IMR-90 (cell line): Measurements from ENCODE around the gene ALKAL2. TPM values are rescaled to one million over a fixed set of nuclear protein-coding genes. Genes with fewer than 3 reads are reported as not detected.

Source experiments
- ATAC-seq: fragments of 200-7000 bp; cut with Tn5 transposase; 2 replicates; pipeline ENCODE4 v1.9.1; 2020; ENCODE audit warnings: low read depth, mild to moderate bottlenecking, moderate library complexity
- BruUV-seq: library from RNA; stranded (reverse); fragments of 400-500 nt; replicated peaks from 2 replicates; lab custom pipeline; 2021; lab: Mats Ljungman, UMichigan
- CTCF ChIA-PET: fragments of 300-600 bp; formaldehyde crosslinking; extraction: SDS; loops from one replicate; lab custom pipeline; 2021; ENCODE audit warnings: antibody characterized with exemption; lab: Yijun Ruan, JAX
- POLR2A ChIA-PET: fragments of 300-600 bp; sonication (Branson Sonifier 250); formaldehyde crosslinking; loops from one replicate; lab custom pipeline; 2022; ENCODE audit warnings: antibody characterized with exemption; ENCODE audit not compliant: unreplicated experiment; lab: Charles Lee
- DNase-seq: peaks from one replicate; pipeline ENCODE4 v3.0.0; 2013
- H2AFZ ChIP-seq: replicated peaks from 2 replicates; pipeline ENCODE3; 2013; ENCODE audit warnings: low read length, mild to moderate bottlenecking; ENCODE audit not compliant: poor library complexity
- H2AK5ac ChIP-seq: 2 replicates; pipeline ENCODE4 v1.6.1; 2013; ENCODE audit warnings: low read depth, low read length, inconsistent platforms
- H2AK9ac ChIP-seq: replicated peaks from 2 replicates; pipeline ENCODE3; 2013; ENCODE audit warnings: mild to moderate bottlenecking, low read depth, low read length, moderate library complexity; ENCODE audit not compliant: poor library complexity
- H2BK120ac ChIP-seq: 2 replicates; pipeline ENCODE4 v1.6.1; 2013; ENCODE audit warnings: low read depth, low read length, inconsistent platforms
- H2BK15ac ChIP-seq: 3 replicates; pipeline ENCODE4 v1.6.1; 2013; ENCODE audit warnings: low read depth, low read length, inconsistent platforms
- H2BK20ac ChIP-seq: 2 replicates; pipeline ENCODE4 v1.6.1; 2013; ENCODE audit warnings: low read depth, mild to moderate bottlenecking, inconsistent platforms, low read length, moderate library complexity
- H2BK5ac ChIP-seq: 2 replicates; pipeline ENCODE4 v1.6.1; 2013; ENCODE audit warnings: mild to moderate bottlenecking, low read depth, low read length, inconsistent platforms; ENCODE audit not compliant: poor library complexity, severe bottlenecking
- H3K14ac ChIP-seq: replicated peaks from 2 replicates; pipeline ENCODE4 v1.6.1; 2013; ENCODE audit warnings: low read depth, low read length, inconsistent platforms
- H3K18ac ChIP-seq: 2 replicates; pipeline ENCODE4 v1.6.1; 2013; ENCODE audit warnings: low read depth, low read length, control low read depth
- H3K23ac ChIP-seq: 2 replicates; pipeline ENCODE4 v1.6.1; 2013; ENCODE audit warnings: low read depth, low read length, inconsistent platforms
- H3K27ac ChIP-seq: 2 replicates; pipeline ENCODE4 v1.5.1; 2013; ENCODE audit warnings: mild to moderate bottlenecking, control low read depth, low read length; ENCODE audit not compliant: insufficient read depth
- H3K27me3 ChIP-seq: 2 replicates; pipeline ENCODE4 v1.6.1; 2013; ENCODE audit warnings: low read length; ENCODE audit not compliant: control insufficient read depth, insufficient read depth
- H3K36me3 ChIP-seq: 2 replicates; pipeline ENCODE4 v1.6.1; 2013; ENCODE audit warnings: low read length, mixed read lengths; ENCODE audit not compliant: control insufficient read depth, insufficient read depth
- H3K4ac ChIP-seq: 2 replicates; pipeline ENCODE4 v1.6.1; 2013; ENCODE audit warnings: low read depth, low read length, inconsistent platforms
- H3K4me1 ChIP-seq: 2 replicates; pipeline ENCODE4 v1.6.1; 2013; ENCODE audit warnings: low read length, mixed read lengths; ENCODE audit not compliant: control insufficient read depth, insufficient read depth
- H3K4me2 ChIP-seq: 2 replicates; pipeline ENCODE4 v1.6.1; 2013; ENCODE audit warnings: low read depth, mild to moderate bottlenecking, control low read depth, low read length, moderate library complexity
- H3K4me3 ChIP-seq: 2 replicates; pipeline ENCODE4 v1.5.1; 2013; ENCODE audit warnings: low read depth, mild to moderate bottlenecking, control low read depth, low read length, moderate library complexity; ENCODE audit not compliant: insufficient read depth
- H3K56ac ChIP-seq: 2 replicates; pipeline ENCODE4 v1.6.1; 2013; ENCODE audit warnings: low read length, inconsistent platforms; ENCODE audit not compliant: insufficient read depth; ENCODE audit errors: extremely low read depth
- H3K79me1 ChIP-seq, 2 experiments: 2 replicates each; pipeline ENCODE4 v1.6.1; 2013; ENCODE audit warnings: low read length in 2 of 2, inconsistent platforms in 1 of 2, low read depth in 1 of 2
- H3K9ac ChIP-seq: 2 replicates; pipeline ENCODE4 v1.6.1; 2013; ENCODE audit warnings: low read depth, low read length, control low read depth
- H3K9me1 ChIP-seq: 2 replicates; pipeline ENCODE4 v1.6.1; 2013; ENCODE audit warnings: low read length, inconsistent platforms; ENCODE audit not compliant: insufficient read depth
- H3K9me3 ChIP-seq: 2 replicates; pipeline ENCODE4 v1.6.1; 2013; ENCODE audit warnings: low read length; ENCODE audit not compliant: control insufficient read depth, insufficient read depth
- H4K20me1 ChIP-seq: 2 replicates; pipeline ENCODE4 v1.6.1; 2013; ENCODE audit warnings: low read length, inconsistent platforms; ENCODE audit not compliant: insufficient read depth
- H4K5ac ChIP-seq: 2 replicates; pipeline ENCODE4 v1.6.1; 2013; ENCODE audit warnings: mild to moderate bottlenecking, low read depth, low read length, control low read depth
- H4K8ac ChIP-seq, 2 experiments: 2 replicates each; pipeline ENCODE4 v1.6.1; 2013; ENCODE audit warnings: low read depth in 2 of 2, low read length in 2 of 2, control low read depth in 1 of 2, inconsistent platforms in 1 of 2
- H4K91ac ChIP-seq: 2 replicates; pipeline ENCODE4 v1.6.1; 2013; ENCODE audit warnings: low read depth, low read length, inconsistent platforms; ENCODE audit not compliant: insufficient read depth
- BHLHE40 ChIP-seq: fragments of 150-350 bp; IDR thresholded peaks from 2 replicates; pipeline ENCODE4 v1.6.1; 2016; ENCODE audit warnings: mild to moderate bottlenecking, low read depth, low read length
- CEBPB ChIP-seq: IDR thresholded peaks from 2 replicates; pipeline ENCODE4 v1.6.1; 2012; ENCODE audit warnings: low read depth, low read length, improper control_type of control experiment
- CHD1 ChIP-seq: IDR thresholded peaks from 2 replicates; pipeline ENCODE4 v1.6.1; 2012; ENCODE audit warnings: low read depth, low read length, improper control_type of control experiment
- ELK1 ChIP-seq: fragments of 150-350 bp; IDR thresholded peaks from 2 replicates; pipeline ENCODE4 v1.6.1; 2016; ENCODE audit warnings: low read depth, mild to moderate bottlenecking, low read length, moderate library complexity, borderline replicate concordance
- FOS ChIP-seq: fragments of 150-350 bp; IDR thresholded peaks from 2 replicates; pipeline ENCODE4 v1.6.1; 2016; ENCODE audit warnings: low read depth, low read length
- MAFK ChIP-seq: IDR thresholded peaks from 2 replicates; pipeline ENCODE4 v1.6.1; 2012; ENCODE audit warnings: low read depth, low read length, improper control_type of control experiment
- MAZ ChIP-seq: IDR thresholded peaks from 2 replicates; pipeline ENCODE4 v1.6.1; 2012; ENCODE audit warnings: low read depth, mild to moderate bottlenecking, low read length, improper control_type of control experiment, moderate library complexity, borderline replicate concordance
- MXI1 ChIP-seq: IDR thresholded peaks from 2 replicates; pipeline ENCODE4 v1.6.1; 2012; ENCODE audit warnings: low read depth, mild to moderate bottlenecking, low read length, moderate library complexity, borderline replicate concordance
- NFE2L2 ChIP-seq: fragments of 150-350 bp; IDR thresholded peaks from 2 replicates; pipeline ENCODE4 v1.6.1; 2016; ENCODE audit warnings: low read depth, mild to moderate bottlenecking, low read length
- POLR2A ChIP-seq: IDR thresholded peaks from 2 replicates; pipeline ENCODE4 v1.6.1; 2012; ENCODE audit warnings: mild to moderate bottlenecking, low read depth, low read length
- RAD21 ChIP-seq: IDR thresholded peaks from 2 replicates; pipeline ENCODE4 v1.6.1; 2012; ENCODE audit warnings: low read length, improper control_type of control experiment
- RCOR1 ChIP-seq: IDR thresholded peaks from 2 replicates; pipeline ENCODE4 v1.6.1; 2012; ENCODE audit warnings: mild to moderate bottlenecking, low read length, improper control_type of control experiment; ENCODE audit not compliant: insufficient replicate concordance
- RFX5 ChIP-seq: IDR thresholded peaks from 2 replicates; pipeline ENCODE4 v1.8.0; 2012; ENCODE audit warnings: low read depth, mild to moderate bottlenecking, low read length, moderate library complexity
- SMC3 ChIP-seq: fragments of 150-350 bp; IDR thresholded peaks from 2 replicates; pipeline ENCODE4 v1.6.1; 2016; ENCODE audit warnings: low read depth, mild to moderate bottlenecking, antibody characterized with exemption, low read length, moderate library complexity
- USF2 ChIP-seq: fragments of 150-350 bp; IDR thresholded peaks from 2 replicates; pipeline ENCODE4 v1.6.1; 2017; ENCODE audit warnings: mild to moderate bottlenecking, antibody characterized with exemption, low read length, low read depth
- WGBS, 2 experiments: methylation state at CpG; one replicate each; pipeline versions ENCODE4 v1.1.5 to v1.1.7; 2013; ENCODE audit warnings: missing lambda C conversion rate in 2 of 2; ENCODE audit not compliant: insufficient read length in 1 of 2; ENCODE audit errors: extremely low coverage in 2 of 2; 5-methylcytosine and 5-hydroxymethylcytosine counted together
- dilution Hi-C: fragments of 300-500 bp; cut with HindIII; formaldehyde crosslinking; loops from one replicate; pipeline ENCODE4 v1.14.3; 2018; ENCODE audit warnings: low sequenced_read_pairs; ENCODE audit not compliant: unreplicated experiment
- in situ Hi-C: fragments of 300-500 bp; cut with MboI; formaldehyde crosslinking; loops from 3 replicates; pipeline ENCODE4 v1.14.3; 2019; ENCODE audit warnings: low sequenced_read_pairs, inconsistent platforms, mixed read lengths
- intact Hi-C: fragments of 100-400 bp; cut with micrococcal nuclease; formaldehyde crosslinking; loops from 2 replicates; pipeline ENCODE4 v1.10.0; 2022
- polyA plus RNA-seq, 3 experiments: library from polyadenylated mRNA; depleted of rRNA; stranded (reverse); fragments of >200 nt; gene quantifications; 2 replicates each; pipeline ENCODE4 v1.2.3, GENCODE V29; 2012; ENCODE audit warnings: low replicate concordance in 1 of 3
- total RNA-seq: library from RNA; depleted of rRNA; stranded (reverse); fragments of >200 nt; gene quantifications from 2 replicates; pipeline ENCODE4 v1.2.3, GENCODE V29; 2012
- TF ChIP-seq, protein P1 (sequence below): conservative IDR thresholded peaks from 2 replicates; pipeline ENCODE4 v1.5.1; 2012; ENCODE audit warnings: mild to moderate bottlenecking, low read depth, low read length, improper control_type of control experiment

Gene ALKAL2
- total and polyA plus RNA-seq, 2 of the 4 experiments (the other 2 are of a cell fraction) = not detected

GRCh38 chr2:236993-237539 lies 50.8 kb downstream of the ALKAL2 start:
- ChIA-PET CTCF (interaction anchor here (0.8 to 0.9 kb wide), 2 partner anchors 10 to 53 kb away, joined by 4 to 6 read pairs; no protein-coding TSS in a partner anchor), POLR2A (no interaction called here)
- no TSS peak for BruUV-seq
- Histone ChIP-seq H3K23ac (no peak overlapping the region), H2AK9ac (no peak overlapping the region), H3K4ac (no peak overlapping the region), H3K9me3 (no peaks in the 10 kb centered on the region), H3K9me1 (peaks cover 4% of the 10 kb centered on the region; the same call in 1 of the 2 replicates), H4K8ac (no peak overlapping the region), H2BK15ac (no peak overlapping the region), H2BK5ac (no peak overlapping the region), H3K79me1 (no peaks in the 10 kb centered on the region), H3K9ac (no peak overlapping the region), H4K91ac (no peak overlapping the region), H2BK120ac (no peak overlapping the region), H4K20me1 (no peaks in the 10 kb centered on the region), H4K5ac (no peak overlapping the region), H3K4me3 (no peak overlapping the region), H3K4me1 (no peaks in the 10 kb centered on the region), H2AK5ac (no peak overlapping the region), H3K18ac (no peak overlapping the region), H3K27me3 (no peaks in the 10 kb centered on the region), H2BK20ac (no peak overlapping the region), H3K36me3 (peaks cover 7% of the 10 kb centered on the region), H3K27ac (no peak overlapping the region), H3K4me2 (no peak overlapping the region), H2AFZ (no peak overlapping the region), H3K14ac (no peak overlapping the region), H3K56ac (no peak overlapping the region)
- no peak for DNase-seq
- TF ChIP-seq MAFK (no peak), BHLHE40 (no peak), CHD1 (no peak), RCOR1 (no peak), FOS (no peak), ELK1 (no peak), POLR2A (no peak), SMC3 (no peak), USF2 (no peak), CEBPB (no peak), MXI1 (no peak), MAZ (no peak), RAD21 (no peak), NFE2L2 (no peak), RFX5 (no peak)
- TF ChIP-seq, protein P1, sequence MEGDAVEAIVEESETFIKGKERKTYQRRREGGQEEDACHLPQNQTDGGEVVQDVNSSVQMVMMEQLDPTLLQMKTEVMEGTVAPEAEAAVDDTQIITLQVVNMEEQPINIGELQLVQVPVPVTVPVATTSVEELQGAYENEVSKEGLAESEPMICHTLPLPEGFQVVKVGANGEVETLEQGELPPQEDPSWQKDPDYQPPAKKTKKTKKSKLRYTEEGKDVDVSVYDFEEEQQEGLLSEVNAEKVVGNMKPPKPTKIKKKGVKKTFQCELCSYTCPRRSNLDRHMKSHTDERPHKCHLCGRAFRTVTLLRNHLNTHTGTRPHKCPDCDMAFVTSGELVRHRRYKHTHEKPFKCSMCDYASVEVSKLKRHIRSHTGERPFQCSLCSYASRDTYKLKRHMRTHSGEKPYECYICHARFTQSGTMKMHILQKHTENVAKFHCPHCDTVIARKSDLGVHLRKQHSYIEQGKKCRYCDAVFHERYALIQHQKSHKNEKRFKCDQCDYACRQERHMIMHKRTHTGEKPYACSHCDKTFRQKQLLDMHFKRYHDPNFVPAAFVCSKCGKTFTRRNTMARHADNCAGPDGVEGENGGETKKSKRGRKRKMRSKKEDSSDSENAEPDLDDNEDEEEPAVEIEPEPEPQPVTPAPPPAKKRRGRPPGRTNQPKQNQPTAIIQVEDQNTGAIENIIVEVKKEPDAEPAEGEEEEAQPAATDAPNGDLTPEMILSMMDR = no peak
- WGBS, 2 experiments = no CpG with 5 or more reads among the region's 6 CpGs
- dilution Hi-C loops = no loop called here
- ATAC-seq = no peak
- intact Hi-C loops = no loop called here
- in situ Hi-C loops = no loop called here
